Measurements from ENCODE around the gene PDE1C.

DNA sequence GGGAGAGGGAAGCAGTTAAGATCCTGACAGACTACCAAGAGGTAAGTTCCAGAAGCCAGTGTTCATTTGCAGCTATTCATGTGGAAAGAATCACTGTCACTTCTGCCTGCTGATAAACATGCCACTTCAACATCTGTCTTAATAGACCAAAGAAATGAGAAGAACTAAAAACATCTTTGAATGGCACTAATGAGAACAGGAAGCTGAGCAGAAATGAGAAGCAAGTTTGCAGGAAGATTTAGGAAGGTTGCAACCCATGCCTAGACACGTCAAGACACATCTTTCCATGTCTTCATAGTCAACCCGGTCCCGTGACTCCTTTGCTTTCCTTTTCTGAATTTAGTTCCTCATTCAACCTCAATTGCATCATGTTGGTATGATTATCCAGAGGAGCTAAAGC lies 180.0 kb downstream of the PDE1C start:
- TF ChIP-seq EZH2 (IDR thresholded peaks at IDR 0.05; ENCODE audit: insufficient read depth, poor library complexity, severe bottlenecking) (no peak), EZH2phosphoT487 (IDR thresholded peaks at IDR 0.05; ENCODE audit: insufficient read depth, low read depth) (no peak)

All from GM23248 (cell line).